ENCODE measurements around the gene LIPG.

- TF ChIP-seq POLR2A (IDR thresholded peaks at IDR 0.05), result no peak
- no peak for TF ChIP-seq CTCF (IDR thresholded peaks at IDR 0.05)
These were observed 17.5 kb upstream of the LIPG start for GRCh38 chr18:49544362-49544761.
